Measurements from ENCODE around the gene ZNF862. TPM values are rescaled to one million over a fixed set of nuclear protein-coding genes. Genes with fewer than 3 reads are reported as not detected.

ZNF862 gene
- total and polyA plus RNA-seq, 2 of the 13 experiments (the other 11 are each of a cell fraction or from before 2014, with no cell fraction given), result 0.89 to 2.0 TPM

GRCh38 chr7:149838224-149838991 lies at the start of gene ZNF862 (continued):
- TF ChIP-seq HMGXB4 (CRISPR knock-in tag; IDR thresholded peaks at IDR 0.05; ENCODE audit: borderline replicate concordance in 1 of 2, low read depth in 1 of 2) (peak; percentile 69 to 97; a peak in 3 of 4 replicates), TARDBP (CRISPR knock-in tag; IDR thresholded peaks at IDR 0.05) (peak; percentile 57; the same call in 1 of the 2 replicates), ZNF703 (CRISPR knock-in tag; IDR thresholded peaks at IDR 0.05; ENCODE audit: borderline replicate concordance) (no peak), ZNF207 (IDR thresholded peaks at IDR 0.05; ENCODE audit: borderline replicate concordance) (no peak), NFATC3 (CRISPR knock-in tag; IDR thresholded peaks at IDR 0.05) (no peak), REL (CRISPR knock-in tag; conservative IDR thresholded peaks at IDR 0.05) (peak; percentile 50; the same call in 1 of the 2 replicates), RAD21 (CRISPR knock-in tag; IDR thresholded peaks at IDR 0.05) (no peak), DBP (CRISPR knock-in tag; IDR thresholded peaks at IDR 0.05; ENCODE audit: not compliant biosample characterization) (no peak), ZNF580 (CRISPR knock-in tag; IDR thresholded peaks at IDR 0.05; ENCODE audit: borderline replicate concordance, low read depth) (0 out of 2 replicates have a peak, but pooled peaks have one; percentile 43), CCDC6 (CRISPR knock-in tag; IDR thresholded peaks at IDR 0.05) (peak; percentile 90; the same call in 1 of the 2 replicates), ADNP (CRISPR knock-in tag; IDR thresholded peaks at IDR 0.05) (0 out of 2 replicates have a peak, but pooled peaks have one; percentile 69), SMAD3 (CRISPR knock-in tag; IDR thresholded peaks at IDR 0.05) (peak; percentile 51; the same call in 1 of the 2 replicates), CREM (IDR thresholded peaks at IDR 0.05) (peak; percentile 91), CREM (CRISPR knock-in tag; IDR thresholded peaks at IDR 0.05) (no peak), ELF3 (CRISPR knock-in tag; IDR thresholded peaks at IDR 0.05) (peak; percentile 7; the same call in 1 of the 2 replicates), CHD2 (IDR thresholded peaks at IDR 0.05; ENCODE audit: low read depth, low read length) (0 out of 2 replicates have a peak, but pooled peaks have one; percentile 11), IRX3 (CRISPR knock-in tag; IDR thresholded peaks at IDR 0.05; ENCODE audit: borderline replicate concordance, low read depth) (no peak), DMAP1 (CRISPR knock-in tag; IDR thresholded peaks at IDR 0.05) (peak; percentile 71), ARHGAP35 (CRISPR knock-in tag; IDR thresholded peaks at IDR 0.05; ENCODE audit: borderline replicate concordance) (peak; percentile 90; the same call in 1 of the 2 replicates), FLYWCH1 (CRISPR knock-in tag; IDR thresholded peaks at IDR 0.05) (no peak), THYN1 (CRISPR knock-in tag; IDR thresholded peaks at IDR 0.05; ENCODE audit: borderline replicate concordance, low read depth) (no peak), SKIL (CRISPR knock-in tag; IDR thresholded peaks at IDR 0.05; ENCODE audit: borderline replicate concordance) (no peak), TERF1 (CRISPR knock-in tag; IDR thresholded peaks at IDR 0.05) (no peak)
